GM23248 (cell line): ENCODE measurements around the gene OLA1.

ENCODE experiments used
- EZH2 ChIP-seq: fragments of 200-600 bp; sonication (generic); IDR thresholded peaks from 2 replicates; pipeline ENCODE4 v1.6.1; 2018; ENCODE audit warnings: antibody characterized with exemption, mild to moderate bottlenecking; ENCODE audit not compliant: insufficient read depth, poor library complexity, severe bottlenecking
- EZH2phosphoT487 ChIP-seq: fragments of 200-600 bp; sonication (generic); IDR thresholded peaks from 2 replicates; pipeline ENCODE4 v1.6.1; 2018; ENCODE audit warnings: antibody characterized with exemption, moderate library complexity, mild to moderate bottlenecking, low read depth; ENCODE audit not compliant: insufficient read depth

DNA sequence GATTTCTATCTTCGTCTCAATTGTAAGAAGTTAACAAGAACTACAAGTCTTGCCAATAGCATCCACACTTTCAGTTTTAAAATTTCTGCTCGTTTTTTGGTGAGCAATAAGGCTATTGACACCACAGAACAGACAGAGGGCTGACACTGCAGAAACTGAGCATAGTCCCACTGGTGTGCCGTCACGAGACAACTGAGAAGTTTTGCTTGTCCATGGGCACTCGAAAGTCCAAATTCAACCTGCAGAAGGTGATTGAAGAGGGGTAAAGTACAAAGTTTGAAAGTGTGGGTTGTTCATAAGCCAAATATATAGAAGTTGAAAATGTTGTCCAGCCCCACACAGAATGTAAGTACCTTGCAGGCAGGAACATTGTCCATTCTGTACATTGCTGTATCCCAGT lies 219.4 kb downstream of the OLA1 start:
- TF ChIP-seq EZH2 (no peak), EZH2phosphoT487 (no peak)
